ENCODE results near the gene PLAAT3.
"Not testable (repeated sequence)": the region's sequence is repeated elsewhere in the genome, so short reads cannot be mapped to it uniquely, and the experiment has no call there.

- TF ChIP-seq CTCF (IDR thresholded peaks at IDR 0.05 in 4 of 5, conservative IDR thresholded peaks at IDR 0.05 in 1 of 5); POLR2A (IDR thresholded peaks at IDR 0.05): not testable (repeated sequence)
Measured at GRCh38 chr11:63581224-63581623, 33.0 kb downstream of the PLAAT3 start.
